Prostate gland (tissue), 2 donors: Measurements from ENCODE around the gene FAM171A2. TPM values are rescaled to one million over a fixed set of nuclear protein-coding genes. Genes with fewer than 3 reads are reported as not detected.
"Not testable (repeated sequence)": the region's sequence is repeated elsewhere in the genome, so short reads cannot be mapped to it uniquely, and the experiment has no call there.

ENCODE experiments used
- DNase-seq: peaks from one replicate; pipeline ENCODE4 v3.0.0-alpha.2; 2019; ENCODE audit warnings: low spot score
- H3K27ac ChIP-seq, 2 donors: fragments of 200-600 bp; sonication (generic); 2 replicates each; pipeline ENCODE4 v1.5.1; 2017 to 2019
- H3K27me3 ChIP-seq: fragments of 200-600 bp; sonication (generic); replicated peaks from 2 replicates; pipeline ENCODE4 v1.5.1; 2019; ENCODE audit not compliant: insufficient read depth
- H3K36me3 ChIP-seq, 2 donors: fragments of 200-600 bp; sonication (generic); 1 replicate in 1 of 2; 2 replicates in 1 of 2; pipeline versions ENCODE4 v1.5.1 to v1.8.1; 2017 to 2019
- H3K4me1 ChIP-seq: fragments of 200-600 bp; sonication (generic); replicated peaks from 2 replicates; pipeline ENCODE4 v1.5.1; 2019
- H3K4me3 ChIP-seq, 2 donors: fragments of 200-600 bp; sonication (generic); 2 replicates each; pipeline ENCODE4 v1.5.1; 2017 to 2019
- H3K9me3 ChIP-seq: fragments of 200-600 bp; sonication (generic); 2 replicates; pipeline ENCODE4 v1.5.1; 2017
- POLR2A ChIP-seq: fragments of 450-650 bp; IDR thresholded peaks from one replicate; pipeline ENCODE4 v1.6.1; 2016; ENCODE audit warnings: antibody characterized with exemption, mild to moderate bottlenecking
- POLR2AphosphoS5 ChIP-seq: sonication (generic); formaldehyde crosslinking; IDR thresholded peaks from one replicate; pipeline ENCODE4 v1.6.1; 2017; ENCODE audit warnings: antibody characterized with exemption
- WGBS: methylation state at CpG from one replicate; pipeline ENCODE4 v1.1.5; 2018; 5-methylcytosine and 5-hydroxymethylcytosine counted together
- intact Hi-C: fragments of 100-400 bp; cut with DNase I; formaldehyde crosslinking; loops from one replicate; pipeline ENCODE4 v1.14.2; 2022
- total RNA-seq, 2 donors: library from RNA; depleted of rRNA; stranded (reverse); fragments of >200 nt; gene quantifications; one replicate each; pipeline ENCODE4 v1.1.0, GENCODE V29; 2016
- TF ChIP-seq, protein P1 (sequence below), 4 experiments: fragments of 200-600 bp in 2 of 4; fragments of 450-650 bp in 2 of 4; sonication (generic) in 2 of 4; IDR thresholded peaks; 1 replicate in 3 of 4; 2 replicates in 1 of 4; pipeline ENCODE4 v1.5.1; 2016 to 2019; ENCODE audit warnings: antibody characterized with exemption in 4 of 4, mild to moderate bottlenecking in 2 of 4, moderate library complexity in 2 of 4

The FAM171A2 gene
- total RNA-seq, 2 donors from 2014 or later, result 1.8 to 6.1 TPM

DNA sequence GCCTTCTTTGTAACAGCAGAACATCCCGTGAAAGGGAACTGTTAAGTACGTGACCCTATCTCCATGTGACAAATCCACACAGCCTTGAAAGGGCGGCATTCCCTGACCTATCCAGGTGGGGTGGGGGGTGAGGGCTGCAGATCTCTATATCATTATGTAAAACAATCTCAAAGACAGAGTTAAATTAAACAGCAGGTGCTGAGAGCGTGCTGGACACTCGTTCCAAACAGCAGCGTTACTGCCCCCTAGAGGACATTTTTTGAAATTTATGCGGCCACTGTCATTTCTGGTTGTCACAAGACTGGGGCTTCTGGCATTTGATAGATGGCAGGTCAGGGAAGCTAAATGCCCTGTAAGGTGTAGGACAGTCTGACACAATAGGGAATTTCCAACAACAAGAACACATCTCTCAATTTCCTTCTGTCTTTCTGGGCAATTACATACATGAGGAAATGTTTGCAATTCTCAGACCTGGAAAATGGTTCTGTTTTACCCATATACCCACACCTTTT lies 32.3 kb downstream of the FAM171A2 start:
- intact Hi-C loops, result no loop called here
- Histone ChIP-seq H3K9me3 (no peaks in the 10 kb centered on the region), H3K27me3 (no peaks in the 10 kb centered on the region), H3K27ac (no peak overlapping the region), H3K36me3 (no peaks in the 10 kb centered on the region), H3K4me1 (no peaks in the 10 kb centered on the region), H3K4me3 (no peak overlapping the region)
- 4% methylated on average over 7 of the region's 7 CpGs for WGBS
- TF ChIP-seq POLR2A (no peak), POLR2AphosphoS5 (peak; percentile 69)
- TF ChIP-seq, protein P1, sequence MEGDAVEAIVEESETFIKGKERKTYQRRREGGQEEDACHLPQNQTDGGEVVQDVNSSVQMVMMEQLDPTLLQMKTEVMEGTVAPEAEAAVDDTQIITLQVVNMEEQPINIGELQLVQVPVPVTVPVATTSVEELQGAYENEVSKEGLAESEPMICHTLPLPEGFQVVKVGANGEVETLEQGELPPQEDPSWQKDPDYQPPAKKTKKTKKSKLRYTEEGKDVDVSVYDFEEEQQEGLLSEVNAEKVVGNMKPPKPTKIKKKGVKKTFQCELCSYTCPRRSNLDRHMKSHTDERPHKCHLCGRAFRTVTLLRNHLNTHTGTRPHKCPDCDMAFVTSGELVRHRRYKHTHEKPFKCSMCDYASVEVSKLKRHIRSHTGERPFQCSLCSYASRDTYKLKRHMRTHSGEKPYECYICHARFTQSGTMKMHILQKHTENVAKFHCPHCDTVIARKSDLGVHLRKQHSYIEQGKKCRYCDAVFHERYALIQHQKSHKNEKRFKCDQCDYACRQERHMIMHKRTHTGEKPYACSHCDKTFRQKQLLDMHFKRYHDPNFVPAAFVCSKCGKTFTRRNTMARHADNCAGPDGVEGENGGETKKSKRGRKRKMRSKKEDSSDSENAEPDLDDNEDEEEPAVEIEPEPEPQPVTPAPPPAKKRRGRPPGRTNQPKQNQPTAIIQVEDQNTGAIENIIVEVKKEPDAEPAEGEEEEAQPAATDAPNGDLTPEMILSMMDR (IDR thresholded peaks at IDR 0.05), result peak in 3 of 4 experiments; percentile 77 to 80 (median 78)
- peak; percentile 63 for DNase-seq

DNA sequence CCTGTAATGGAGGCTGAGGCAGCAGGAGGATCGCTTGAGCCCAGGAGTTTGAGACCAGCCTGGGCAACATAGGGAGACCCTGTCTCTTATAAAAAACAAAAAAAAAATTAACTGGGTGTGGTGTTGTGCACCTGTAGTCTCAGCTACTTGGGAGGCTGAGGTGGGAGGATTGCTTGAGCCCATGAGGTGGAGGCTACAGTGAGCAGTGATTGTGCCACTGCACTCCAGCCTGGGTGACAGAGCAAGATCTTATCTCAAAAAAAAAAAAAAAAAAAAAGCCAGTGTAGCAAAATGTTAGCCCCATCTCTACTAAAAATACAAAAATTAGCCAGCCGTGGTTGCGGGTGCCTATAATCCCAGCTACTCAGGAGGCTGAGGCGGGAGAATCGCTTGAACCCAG lies 33.4 kb downstream of the FAM171A2 start:
- H3K27me3 ChIP-seq, intact Hi-C loops, H3K36me3 ChIP-seq, H3K4me1 ChIP-seq, DNase-seq, H3K4me3 ChIP-seq, H3K27ac ChIP-seq, H3K9me3 ChIP-seq: not testable (repeated sequence)
- 92% methylated on average over 5 of the region's 5 CpGs for WGBS

DNA sequence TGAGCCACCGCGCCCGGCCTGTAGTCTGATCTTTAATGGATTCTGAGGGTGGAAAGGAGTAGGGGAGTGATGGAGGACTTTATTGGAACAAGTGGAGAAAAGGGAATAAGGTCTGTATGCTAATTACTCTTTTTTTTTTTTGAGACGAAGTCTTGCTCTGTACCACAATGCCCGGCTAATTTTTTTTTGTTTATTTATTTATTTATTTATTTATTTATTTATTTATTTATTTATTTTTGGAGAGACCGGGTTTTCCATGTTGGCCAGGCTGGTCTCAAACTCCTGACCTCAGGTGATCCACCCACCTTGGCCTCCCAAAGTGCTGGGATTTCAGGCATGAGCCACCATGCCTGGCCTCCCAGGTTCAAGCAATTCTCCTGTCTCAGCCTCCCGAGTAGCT lies 34.1 kb downstream of the FAM171A2 start:
- H3K27me3 ChIP-seq, H3K4me1 ChIP-seq, H3K4me3 ChIP-seq, H3K27ac ChIP-seq, intact Hi-C loops, H3K36me3 ChIP-seq, H3K9me3 ChIP-seq, DNase-seq: not testable (repeated sequence)
- WGBS, result 92% methylated on average over 7 of the region's 7 CpGs

DNA sequence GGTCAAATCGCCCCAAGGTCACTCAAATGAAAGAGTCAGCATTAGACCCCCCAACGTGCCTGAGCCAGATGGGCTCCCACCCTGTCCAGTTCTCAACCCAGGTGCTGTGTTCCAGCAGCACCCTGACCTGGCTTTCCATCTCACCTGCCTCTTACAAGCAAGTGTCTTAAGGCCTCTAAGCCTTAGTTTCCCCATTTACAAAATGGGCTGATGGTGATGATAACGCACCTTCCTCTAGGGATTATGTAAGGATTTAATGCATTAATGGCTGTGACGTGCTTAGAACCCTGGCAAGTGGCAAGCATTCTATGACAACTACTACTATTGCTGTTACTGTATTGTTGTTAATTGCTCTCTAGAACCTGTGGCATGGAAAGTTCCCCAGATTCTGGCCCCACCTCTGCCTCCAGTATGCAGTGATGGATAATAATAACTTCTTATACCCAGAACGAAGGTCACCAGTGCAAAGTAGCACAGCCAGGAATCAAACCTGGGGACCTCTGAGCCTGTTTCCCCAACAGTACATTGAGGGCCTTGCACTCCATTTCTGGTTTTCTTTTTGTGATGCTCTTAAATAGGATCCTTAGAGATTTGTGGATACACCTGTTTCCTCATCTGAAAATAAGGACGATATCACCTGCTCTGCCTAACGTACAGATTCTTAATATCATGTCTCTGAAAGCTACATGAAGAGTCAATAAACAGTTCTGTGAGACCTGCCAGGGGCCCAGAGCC lies 35.8 kb downstream of the FAM171A2 start:
- Histone ChIP-seq H3K27me3 (no peaks in the 10 kb centered on the region), H3K4me1 (peaks cover 6% of the 10 kb centered on the region), H3K4me3 (no peak overlapping the region), H3K27ac (no peak overlapping the region), H3K9me3 (no peaks in the 10 kb centered on the region), H3K36me3 (no peaks in the 10 kb centered on the region)
- no peak for DNase-seq
- WGBS, result 72% methylated on average over 7 of the region's 7 CpGs
- intact Hi-C loops, result loop anchor here (2.0 kb wide), 1 partner anchor 109 kb away; the partner anchor contains the start of gene UBTF
- TF ChIP-seq, protein P1 (IDR thresholded peaks at IDR 0.05), result no peak
- no peak for TF ChIP-seq POLR2AphosphoS5
- TF ChIP-seq POLR2A, result no peak

DNA sequence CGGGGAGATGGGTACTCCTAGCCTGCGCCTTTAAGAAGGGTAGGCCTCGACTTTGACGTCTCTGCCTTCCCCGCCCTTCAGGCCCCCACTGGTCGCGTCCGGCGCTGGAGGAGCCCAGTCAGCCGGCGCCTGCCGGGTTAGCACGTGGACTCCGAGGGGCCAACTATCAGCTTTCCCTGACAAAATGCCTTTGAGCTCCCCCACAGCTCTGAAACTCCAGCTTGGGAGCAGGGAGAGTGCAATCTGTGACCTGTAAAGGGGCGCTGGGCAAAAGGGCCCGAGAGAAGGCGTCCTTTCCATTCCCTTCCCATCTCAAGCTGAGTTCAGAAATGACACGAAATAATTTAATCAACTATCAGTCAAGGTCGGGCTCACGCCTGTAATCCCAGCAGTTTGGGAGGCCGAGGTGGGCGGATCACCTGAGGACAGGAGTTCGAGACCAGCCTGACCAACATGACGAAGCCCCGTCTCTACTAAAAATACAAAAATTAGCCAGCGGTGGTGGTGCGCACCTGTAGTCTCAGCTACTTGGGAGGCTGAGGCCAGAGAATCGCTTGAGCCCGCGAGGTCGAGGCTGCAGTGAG lies 36.7 kb downstream of the FAM171A2 start:
- WGBS, result 25% methylated on average over 31 of the region's 31 CpGs
- Histone ChIP-seq H3K4me1 (peaks cover 6% of the 10 kb centered on the region), H3K27ac (peak overlapping the region in 1 of 2 donors; percentile 92), H3K4me3 (peak overlapping the region; percentile 98 to 99), H3K27me3 (no peaks in the 10 kb centered on the region), H3K36me3 (no peaks in the 10 kb centered on the region), H3K9me3 (no peaks in the 10 kb centered on the region)
- DNase-seq, result peak; percentile 98
- TF ChIP-seq, protein P1 (IDR thresholded peaks at IDR 0.05), result peak in 2 of 4 experiments; percentile 31 to 55
- TF ChIP-seq POLR2AphosphoS5, result peak; percentile 99
- no peak for TF ChIP-seq POLR2A
- intact Hi-C loops, result loop anchor here (2.0 kb wide), 1 partner anchor 108 kb away; the partner anchor contains the start of gene UBTF
